Common myeloid progenitor, CD34-positive (primary cell): ENCODE measurements around the gene EFCAB6.

Experiments
- CTCF ChIA-PET: fragments of 350-600 bp; sonication (Branson Sonifier 250); formaldehyde crosslinking; loops from one replicate; lab custom pipeline; 2021; ENCODE audit warnings: antibody characterized with exemption; lab: Charles Lee
- POLR2A ChIA-PET: fragments of 350-600 bp; sonication (Branson Sonifier 250); formaldehyde crosslinking; loops from one replicate; lab custom pipeline; 2021; ENCODE audit warnings: antibody characterized with exemption; lab: Charles Lee
- DNase-seq, 3 donors: peaks; one replicate each; pipeline versions ENCODE4 v3.0.0 to v3.0.0-alpha.2; 2013
- H3K27ac ChIP-seq, 2 experiments: 1 replicate in 1 of 2; 2 replicates in 1 of 2; pipeline ENCODE4 v1.7.0; 2013; ENCODE audit warnings: inconsistent platforms in 2 of 2, low read length in 2 of 2, mild to moderate bottlenecking in 2 of 2, low read depth in 1 of 2, moderate library complexity in 1 of 2; ENCODE audit not compliant: severe bottlenecking in 2 of 2, insufficient read depth in 1 of 2, poor library complexity in 1 of 2
- H3K27me3 ChIP-seq, 5 experiments: replicated peaks in 2 of 5; 1 replicate in 3 of 5; 2 replicates in 2 of 5; pipeline versions ENCODE4 v1.6.1 to v1.7.0; 2013; ENCODE audit warnings: low read length in 4 of 5, mild to moderate bottlenecking in 2 of 5, moderate library complexity in 2 of 5, inconsistent platforms in 1 of 5; ENCODE audit not compliant: insufficient read depth in 5 of 5, control insufficient read depth in 4 of 5
- H3K36me3 ChIP-seq, 4 experiments: 1 replicate in 2 of 4; 2 replicates in 2 of 4; pipeline versions ENCODE4 v1.6.1 to v1.7.0; 2013; ENCODE audit warnings: low read length in 3 of 4, control low read depth in 1 of 4, mild to moderate bottlenecking in 1 of 4; ENCODE audit not compliant: control insufficient read depth in 4 of 4, insufficient read depth in 4 of 4
- H3K4me1 ChIP-seq, 4 experiments: 1 replicate in 3 of 4; 2 replicates in 1 of 4; pipeline versions ENCODE4 v1.6.1 to v1.7.1; 2013; ENCODE audit warnings: low read length in 3 of 4, mild to moderate bottlenecking in 3 of 4, control low read depth in 1 of 4, inconsistent platforms in 1 of 4, moderate library complexity in 1 of 4; ENCODE audit not compliant: control insufficient read depth in 4 of 4, insufficient read depth in 4 of 4; ENCODE audit errors: control extremely low read depth in 1 of 4
- H3K4me3 ChIP-seq, 7 experiments: 1 replicate in 4 of 7; 2 replicates in 3 of 7; pipeline versions ENCODE4 v1.5.1 to v1.7.0; 2013; ENCODE audit warnings: mild to moderate bottlenecking in 7 of 7, low read length in 6 of 7, moderate library complexity in 6 of 7, inconsistent platforms in 2 of 7, low read depth in 2 of 7, control low read depth in 1 of 7; ENCODE audit not compliant: insufficient read depth in 4 of 7, control insufficient read depth in 1 of 7; ENCODE audit errors: extremely low read depth in 1 of 7
- H3K9me3 ChIP-seq, 5 experiments: 1 replicate in 4 of 5; 2 replicates in 1 of 5; pipeline versions ENCODE4 v1.6.1 to v1.7.1; 2013; ENCODE audit warnings: low read length in 4 of 5, mild to moderate bottlenecking in 2 of 5, inconsistent platforms in 1 of 5, low read depth in 1 of 5, moderate library complexity in 1 of 5; ENCODE audit not compliant: control insufficient read depth in 4 of 5, insufficient read depth in 2 of 5; ENCODE audit errors: control extremely low read depth in 1 of 5
- WGBS: methylation state at CpG from one replicate; pipeline ENCODE4 v1.1.5; 2013; ENCODE audit not compliant: insufficient coverage; 5-methylcytosine and 5-hydroxymethylcytosine counted together

Gene EFCAB6

DNA sequence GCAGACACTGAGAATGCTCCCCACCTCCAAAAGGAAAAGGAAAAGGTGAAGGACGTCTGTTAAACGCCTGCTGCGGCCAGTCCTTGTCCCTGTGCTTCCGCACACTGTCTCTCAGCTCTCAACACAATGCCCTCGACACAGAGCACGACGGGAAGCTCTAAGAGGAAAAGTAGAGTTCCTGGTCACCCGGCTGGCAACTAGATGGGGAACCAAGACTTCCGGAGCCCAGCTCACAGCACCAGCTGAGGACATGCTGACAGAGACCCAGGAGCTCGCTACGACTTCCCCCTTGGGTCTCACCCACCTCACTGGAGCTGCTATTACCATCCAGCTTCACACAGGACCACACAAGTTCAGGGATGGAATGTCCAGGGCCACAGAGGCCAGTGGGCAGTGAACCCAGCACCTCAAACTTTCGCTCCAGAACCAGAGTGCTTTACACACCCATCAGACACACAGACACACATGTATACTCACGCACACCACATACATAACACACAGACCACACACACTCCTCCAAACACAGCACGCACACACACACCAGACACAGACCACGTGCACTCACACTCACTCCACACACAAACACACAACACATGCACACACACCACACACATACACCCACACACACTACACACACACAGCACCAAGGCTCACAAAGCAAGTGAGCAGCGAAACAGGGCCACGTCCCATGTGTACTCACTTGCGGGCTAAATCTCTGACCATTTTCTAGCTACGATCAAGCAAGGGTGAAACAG is 40.6 kb upstream of the EFCAB6 start:
- H3K4me3 ChIP-seq, result no peak overlapping the region

GRCh38 chr22:43851979-43852307 is 39.8 kb upstream of the EFCAB6 start:
- no peak for DNase-seq
- POLR2A ChIA-PET, result no interaction called here

More for the DNA sequence above, 40.6 kb upstream of the EFCAB6 start:
- CTCF ChIA-PET, result no interaction called here
- Histone ChIP-seq H3K9me3 (peaks cover 0 to 11% (median 0%) of the 10 kb centered on the region in 5 experiments), H3K27me3 (peaks cover 0 to 17% (median 0%) of the 10 kb centered on the region in 5 experiments), H3K36me3 (no peaks in the 10 kb centered on the region), H3K27ac (no peak overlapping the region), H3K4me1 (peaks cover 0 to 16% (median 12%) of the 10 kb centered on the region in 4 experiments)
- POLR2A ChIA-PET, result no interaction called here
- peak in 2 of 3 donors; percentile 10 to 20 for DNase-seq
- WGBS, result 52% methylated on average over 13 of the region's 19 CpGs

DNA sequence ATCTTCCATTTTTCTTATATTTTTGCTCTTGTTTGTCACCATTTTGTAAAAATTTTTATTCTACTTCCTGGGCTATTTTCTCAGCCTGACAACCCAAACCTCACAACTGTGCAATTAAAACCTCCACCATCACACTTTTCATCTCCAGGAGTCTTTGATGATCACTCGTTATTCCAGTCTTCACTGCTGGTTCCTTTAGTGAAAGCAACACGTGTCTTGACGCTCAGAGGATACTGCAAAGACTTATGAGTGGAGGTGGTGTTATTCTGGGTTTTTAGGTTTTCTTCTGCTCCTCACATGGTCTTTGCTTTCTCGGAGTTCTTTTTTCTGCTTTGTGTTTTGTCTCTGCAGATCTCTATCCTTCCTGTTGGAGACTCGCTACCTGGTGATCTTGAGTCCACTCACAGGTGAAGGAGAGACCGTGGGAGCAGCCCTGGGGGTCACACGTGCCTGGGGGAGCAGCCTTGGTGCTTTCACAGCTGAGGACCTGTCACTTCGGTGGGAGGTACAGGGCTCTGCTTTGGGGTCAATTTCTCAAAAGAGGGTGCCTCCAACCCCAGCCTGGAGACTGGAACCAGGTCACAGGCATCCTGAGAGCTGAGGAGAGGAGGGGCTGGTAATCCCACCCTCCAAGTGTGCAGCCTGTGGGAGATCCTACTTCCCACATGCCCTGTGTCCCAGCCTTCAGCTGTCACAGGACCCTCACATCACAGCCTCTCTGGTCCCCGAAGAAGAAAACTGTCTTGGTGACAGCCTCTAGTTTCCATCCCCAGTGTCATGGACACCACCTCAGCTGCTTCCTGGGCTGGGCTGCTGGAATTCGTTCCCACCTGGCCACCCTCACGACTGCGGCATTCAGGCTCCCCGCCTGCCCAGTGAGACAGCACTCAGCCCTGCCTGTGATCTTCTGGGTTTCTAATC is 39.2 kb upstream of the EFCAB6 start:
- Histone ChIP-seq H3K9me3 (peaks cover 0 to 3% (median 0%) of the 10 kb centered on the region in 5 experiments), H3K27ac (no peak overlapping the region), H3K4me3 (no peak overlapping the region), H3K27me3 (peaks cover 0 to 7% (median 0%) of the 10 kb centered on the region in 5 experiments), H3K36me3 (no peaks in the 10 kb centered on the region), H3K4me1 (peaks cover 0 to 16% (median 12%) of the 10 kb centered on the region in 4 experiments)
- CTCF ChIA-PET, result no interaction called here
- WGBS, result 78% methylated on average over 10 of the region's 13 CpGs
- POLR2A ChIA-PET, result no interaction called here
- DNase-seq, result no peak

More at GRCh38 chr22:43851979-43852307, 39.8 kb upstream of the EFCAB6 start:
- WGBS, result 70% methylated on average over 3 of the region's 3 CpGs
- H3K27ac ChIP-seq, result no peak overlapping the region
- H3K9me3 ChIP-seq, result peaks cover 0 to 9% (median 0%) of the 10 kb centered on the region in 5 experiments
- H3K36me3 ChIP-seq, result no peaks in the 10 kb centered on the region
- peaks cover 0 to 16% (median 12%) of the 10 kb centered on the region in 4 experiments for H3K4me1 ChIP-seq
- H3K27me3 ChIP-seq, result peaks cover 0 to 13% (median 0%) of the 10 kb centered on the region in 5 experiments
- CTCF ChIA-PET, result no interaction called here
- no peak overlapping the region for H3K4me3 ChIP-seq

- Histone ChIP-seq H3K27me3 (peaks cover 0 to 7% (median 0%) of the 10 kb centered on the region in 5 experiments), H3K4me3 (no peak overlapping the region), H3K4me1 (peaks cover 0 to 16% (median 12%) of the 10 kb centered on the region in 4 experiments), H3K27ac (no peak overlapping the region), H3K9me3 (no peaks in the 10 kb centered on the region), H3K36me3 (no peaks in the 10 kb centered on the region)
- 90% methylated on average over 12 of the region's 12 CpGs for WGBS
- POLR2A ChIA-PET, result no interaction called here
- no peak for DNase-seq
- CTCF ChIA-PET, result no interaction called here
Measured at GRCh38 chr22:43850529-43850928, 38.4 kb upstream of the EFCAB6 start.

DNA sequence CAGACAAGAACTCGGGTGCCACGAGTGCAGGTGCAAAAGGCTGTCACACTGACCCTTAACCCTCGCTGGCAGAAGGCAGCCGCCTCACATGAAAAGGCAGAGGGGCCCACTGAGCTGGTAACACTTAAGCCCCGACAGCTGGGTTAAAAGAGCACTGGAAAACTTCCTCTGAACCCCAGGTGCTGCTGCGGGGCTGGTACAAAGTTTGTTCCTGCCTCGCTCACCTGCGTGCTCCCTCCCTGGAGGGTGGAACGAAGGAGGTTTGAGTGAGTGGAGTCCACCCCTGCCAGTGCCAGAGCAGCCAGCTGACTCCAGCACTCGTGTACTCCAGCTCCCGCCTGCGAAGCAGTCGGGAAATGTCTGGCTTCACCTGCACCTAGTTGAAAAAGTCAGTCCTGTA is 37.6 kb upstream of the EFCAB6 start:
- ChIA-PET POLR2A (no interaction called here), CTCF (no interaction called here)
- no peaks in the 10 kb centered on the region for H3K36me3 ChIP-seq
- no peak overlapping the region for H3K4me3 ChIP-seq
- DNase-seq, result no peak
- no peaks in the 10 kb centered on the region for H3K9me3 ChIP-seq
- H3K4me1 ChIP-seq, result peaks cover 0 to 16% (median 12%) of the 10 kb centered on the region in 4 experiments
- WGBS, result 94% methylated on average over 13 of the region's 13 CpGs
- H3K27me3 ChIP-seq, result peaks cover 0 to 7% (median 0%) of the 10 kb centered on the region in 5 experiments
- no peak overlapping the region for H3K27ac ChIP-seq

- 79% methylated on average over 15 of the region's 16 CpGs for WGBS
- Histone ChIP-seq H3K9me3 (no peaks in the 10 kb centered on the region), H3K4me3 (no peak overlapping the region), H3K27me3 (peaks cover 0 to 7% (median 0%) of the 10 kb centered on the region in 5 experiments), H3K4me1 (peaks cover 0 to 16% (median 12%) of the 10 kb centered on the region in 4 experiments), H3K36me3 (no peaks in the 10 kb centered on the region), H3K27ac (no peak overlapping the region)
- ChIA-PET CTCF (no interaction called here), POLR2A (no interaction called here)
- peak in 2 of 3 donors; percentile 26 to 27 for DNase-seq
Measured at GRCh38 chr22:43848366-43849171, 36.5 kb upstream of the EFCAB6 start.
